Inferior parietal cortex (tissue), 1 donor: ENCODE measurements around the gene SPTBN1.
"Not testable (repeated sequence)": the region's sequence is repeated elsewhere in the genome, so short reads cannot be mapped to it uniquely, and the experiment has no call there.

ENCODE experiments used
- DNase-seq: peaks from one replicate; pipeline ENCODE4 v3.0.0-alpha.2; 2016; ENCODE audit errors: extremely low spot score

SPTBN1 gene

GRCh38 chr2:54672590-54673456, 216.7 kb downstream of the SPTBN1 start:
- no peak for DNase-seq

- no peak for DNase-seq
Observed at GRCh38 chr2:54673501-54673998, 217.4 kb downstream of the SPTBN1 start.

- no peak for DNase-seq
Observed at GRCh38 chr2:54675281-54675680, 219.2 kb downstream of the SPTBN1 start.

- DNase-seq, result no peak
Observed at GRCh38 chr2:54675738-54676137, 219.6 kb downstream of the SPTBN1 start.

GRCh38 chr2:54676656-54677055, 220.5 kb downstream of the SPTBN1 start:
- no peak for DNase-seq

- no peak for DNase-seq
Observed at GRCh38 chr2:54677476-54678265, 221.5 kb downstream of the SPTBN1 start.

GRCh38 chr2:54678719-54679118, 222.6 kb downstream of the SPTBN1 start:
- DNase-seq, result no peak

- DNase-seq, result no peak
Observed at GRCh38 chr2:54680397-54681041, 224.4 kb downstream of the SPTBN1 start.

- DNase-seq, result no peak
Observed at GRCh38 chr2:54681416-54681815, 225.3 kb downstream of the SPTBN1 start.

- no peak for DNase-seq
Observed at GRCh38 chr2:54683596-54683995, 227.5 kb downstream of the SPTBN1 start.

- no peak for DNase-seq
Observed at GRCh38 chr2:54685263-54685775, 229.2 kb downstream of the SPTBN1 start.

- no peak for DNase-seq
Observed at GRCh38 chr2:54687595-54688152, 231.5 kb downstream of the SPTBN1 start.

GRCh38 chr2:54691445-54692135, 235.5 kb downstream of the SPTBN1 start:
- no peak for DNase-seq

GRCh38 chr2:54692556-54692955, 236.4 kb downstream of the SPTBN1 start:
- no peak for DNase-seq

- DNase-seq, result no peak
Observed at GRCh38 chr2:54695378-54695777, 239.3 kb downstream of the SPTBN1 start.

GRCh38 chr2:54697934-54698333, 241.8 kb downstream of the SPTBN1 start:
- no peak for DNase-seq

GRCh38 chr2:54698926-54699325, 242.8 kb downstream of the SPTBN1 start:
- DNase-seq, result not testable (repeated sequence)

- no peak for DNase-seq
Observed at GRCh38 chr2:54699665-54700064, 243.5 kb downstream of the SPTBN1 start.

GRCh38 chr2:54701029-54701428, 244.9 kb downstream of the SPTBN1 start:
- DNase-seq, result no peak

- DNase-seq, result no peak
Observed at GRCh38 chr2:54704238-54704637, 248.1 kb downstream of the SPTBN1 start.
